PFSK-1 (cell line): ENCODE results near the gene ADAMTSL1.

Experiments used
- FOXP2 ChIP-seq: optimal IDR thresholded peaks from 2 replicates; pipeline ENCODE3; 2011; ENCODE audit warnings: borderline replicate concordance, control low read depth, inconsistent platforms; ENCODE audit not compliant: insufficient read depth; ENCODE audit errors: extremely low read length, extremely low read depth
- POLR2AphosphoS5 ChIP-seq: IDR thresholded peaks from 2 replicates; pipeline ENCODE4 v1.6.1; 2012; ENCODE audit warnings: low read depth, mild to moderate bottlenecking, control low read depth, low read length, moderate library complexity
- SIN3A ChIP-seq: IDR thresholded peaks from 2 replicates; pipeline ENCODE4 v1.6.1; 2012; ENCODE audit warnings: mild to moderate bottlenecking, low read length, moderate library complexity, borderline replicate concordance; ENCODE audit not compliant: insufficient read depth
- TAF1 ChIP-seq: IDR thresholded peaks from 2 replicates; pipeline ENCODE4 v1.6.1; 2012; ENCODE audit warnings: low read length, control low read depth, borderline replicate concordance; ENCODE audit not compliant: insufficient read depth
- TF ChIP-seq, protein P1 (sequence below), 2 experiments: IDR thresholded peaks; 2 replicates each; pipeline versions ENCODE4 v1.6.1 to v1.8.0; 2011 to 2012; ENCODE audit warnings: low read depth in 2 of 2, low read length in 2 of 2, control low read depth in 1 of 2, inconsistent platforms in 1 of 2, mild to moderate bottlenecking in 1 of 2, moderate library complexity in 1 of 2; ENCODE audit not compliant: insufficient read depth in 1 of 2

ADAMTSL1 gene

GRCh38 chr9:18703151-18703900 lies 229.4 kb downstream of the ADAMTSL1 start:
- TF ChIP-seq, protein P1, sequence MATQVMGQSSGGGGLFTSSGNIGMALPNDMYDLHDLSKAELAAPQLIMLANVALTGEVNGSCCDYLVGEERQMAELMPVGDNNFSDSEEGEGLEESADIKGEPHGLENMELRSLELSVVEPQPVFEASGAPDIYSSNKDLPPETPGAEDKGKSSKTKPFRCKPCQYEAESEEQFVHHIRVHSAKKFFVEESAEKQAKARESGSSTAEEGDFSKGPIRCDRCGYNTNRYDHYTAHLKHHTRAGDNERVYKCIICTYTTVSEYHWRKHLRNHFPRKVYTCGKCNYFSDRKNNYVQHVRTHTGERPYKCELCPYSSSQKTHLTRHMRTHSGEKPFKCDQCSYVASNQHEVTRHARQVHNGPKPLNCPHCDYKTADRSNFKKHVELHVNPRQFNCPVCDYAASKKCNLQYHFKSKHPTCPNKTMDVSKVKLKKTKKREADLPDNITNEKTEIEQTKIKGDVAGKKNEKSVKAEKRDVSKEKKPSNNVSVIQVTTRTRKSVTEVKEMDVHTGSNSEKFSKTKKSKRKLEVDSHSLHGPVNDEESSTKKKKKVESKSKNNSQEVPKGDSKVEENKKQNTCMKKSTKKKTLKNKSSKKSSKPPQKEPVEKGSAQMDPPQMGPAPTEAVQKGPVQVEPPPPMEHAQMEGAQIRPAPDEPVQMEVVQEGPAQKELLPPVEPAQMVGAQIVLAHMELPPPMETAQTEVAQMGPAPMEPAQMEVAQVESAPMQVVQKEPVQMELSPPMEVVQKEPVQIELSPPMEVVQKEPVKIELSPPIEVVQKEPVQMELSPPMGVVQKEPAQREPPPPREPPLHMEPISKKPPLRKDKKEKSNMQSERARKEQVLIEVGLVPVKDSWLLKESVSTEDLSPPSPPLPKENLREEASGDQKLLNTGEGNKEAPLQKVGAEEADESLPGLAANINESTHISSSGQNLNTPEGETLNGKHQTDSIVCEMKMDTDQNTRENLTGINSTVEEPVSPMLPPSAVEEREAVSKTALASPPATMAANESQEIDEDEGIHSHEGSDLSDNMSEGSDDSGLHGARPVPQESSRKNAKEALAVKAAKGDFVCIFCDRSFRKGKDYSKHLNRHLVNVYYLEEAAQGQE (IDR thresholded peaks at IDR 0.05; ENCODE audit: insufficient read depth in 1 of 2, low read depth in 2 of 2, low read length in 2 of 2), result no peak
- TF ChIP-seq SIN3A, result no peak
- no peak for TF ChIP-seq TAF1
- no peak for TF ChIP-seq POLR2AphosphoS5
- TF ChIP-seq FOXP2, result no peak

GRCh38 chr9:18703901-18704379 lies 230.0 kb downstream of the ADAMTSL1 start:
- TF ChIP-seq FOXP2, result no peak

DNA sequence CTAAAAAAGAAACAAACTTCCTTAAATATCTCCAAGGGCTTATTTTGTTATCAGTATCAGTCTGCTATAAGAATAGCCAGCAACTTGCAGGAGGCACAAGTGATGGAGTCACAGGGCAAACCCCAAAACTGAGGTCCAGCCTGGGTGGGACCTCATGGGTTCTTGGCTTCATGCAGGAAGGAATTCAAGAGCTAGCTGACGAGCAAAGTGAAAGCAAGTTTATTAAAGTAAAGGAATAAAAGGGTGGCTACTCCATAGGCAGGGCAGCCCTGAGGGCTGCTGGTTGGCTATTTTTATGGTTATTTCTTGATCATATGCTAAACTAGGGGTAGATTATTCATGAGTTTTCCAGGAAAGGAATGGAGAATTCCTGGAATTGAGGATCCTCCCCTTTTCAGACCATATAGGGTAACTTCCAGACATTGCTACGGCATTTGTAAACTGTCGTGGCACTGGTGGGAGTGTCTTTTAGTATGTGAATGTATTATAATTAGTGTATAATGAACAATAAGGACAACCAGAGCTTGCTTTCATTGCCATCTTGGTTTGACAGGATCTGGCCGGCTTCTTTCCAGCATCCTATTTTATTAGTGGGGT lies 231.9 kb downstream of the ADAMTSL1 start:
- TF ChIP-seq, protein P1 (IDR thresholded peaks at IDR 0.05; ENCODE audit: insufficient read depth in 1 of 2, low read depth in 2 of 2, low read length in 2 of 2), result no peak
- TF ChIP-seq TAF1 (no peak), POLR2AphosphoS5 (no peak), FOXP2 (no peak), SIN3A (no peak)

DNA sequence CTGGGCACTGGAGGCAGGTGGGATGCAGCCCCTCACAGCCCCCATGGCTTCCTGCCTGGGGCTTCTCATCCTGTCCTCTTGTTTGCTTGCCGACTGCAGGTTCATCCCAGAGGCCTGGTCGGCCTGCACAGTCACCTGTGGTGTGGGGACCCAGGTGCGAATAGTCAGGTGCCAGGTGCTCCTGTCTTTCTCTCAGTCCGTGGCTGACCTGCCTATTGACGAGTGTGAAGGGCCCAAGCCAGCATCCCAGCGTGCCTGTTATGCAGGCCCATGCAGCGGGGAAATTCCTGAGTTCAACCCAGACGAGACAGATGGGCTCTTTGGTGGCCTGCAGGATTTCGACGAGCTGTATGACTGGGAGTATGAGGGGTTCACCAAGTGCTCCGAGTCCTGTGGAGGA lies 232.7 kb downstream of the ADAMTSL1 start:
- no peak for TF ChIP-seq FOXP2
- no peak for TF ChIP-seq POLR2AphosphoS5

- TF ChIP-seq SIN3A (no peak), TAF1 (no peak), FOXP2 (no peak), POLR2AphosphoS5 (no peak)
- TF ChIP-seq, protein P1 (IDR thresholded peaks at IDR 0.05; ENCODE audit: insufficient read depth in 1 of 2, low read depth in 2 of 2, low read length in 2 of 2), result no peak
Measured at GRCh38 chr9:18707061-18707461, 233.1 kb downstream of the ADAMTSL1 start.

DNA sequence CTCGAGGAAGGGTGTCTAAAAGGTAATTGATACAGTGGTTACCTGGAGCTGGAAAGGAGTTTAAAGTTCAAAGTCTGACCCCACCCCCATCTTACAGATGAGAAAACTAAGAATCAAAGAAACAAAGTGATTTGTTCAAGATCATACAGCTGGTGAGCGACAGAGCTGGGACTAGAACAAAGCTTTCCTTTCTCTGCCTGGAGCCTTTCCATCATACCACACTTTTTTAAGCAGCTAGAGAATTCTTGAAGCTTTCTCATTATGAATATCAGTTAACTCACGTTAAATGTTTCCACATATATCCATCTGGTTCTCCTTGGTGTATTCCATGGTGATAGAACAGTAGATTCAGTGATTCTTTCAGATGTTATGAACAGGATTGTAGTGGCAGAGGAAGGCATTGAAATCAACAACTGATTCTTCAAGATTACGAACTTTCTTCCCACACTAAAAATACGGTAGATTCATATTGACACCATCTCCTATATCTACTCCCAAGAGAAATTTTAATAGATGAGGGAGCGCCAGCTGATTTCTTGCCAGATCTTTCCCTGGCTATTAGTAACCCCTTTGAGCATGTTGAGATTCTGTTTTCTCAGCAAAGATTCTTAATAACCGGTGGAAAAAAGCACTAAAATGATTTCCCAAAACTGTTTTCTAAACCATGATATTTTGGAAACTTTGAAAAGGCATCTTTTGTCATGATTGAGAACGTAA lies 233.7 kb downstream of the ADAMTSL1 start:
- TF ChIP-seq, protein P1 (IDR thresholded peaks at IDR 0.05; ENCODE audit: insufficient read depth in 1 of 2, low read depth in 2 of 2, low read length in 2 of 2), result no peak
- TF ChIP-seq TAF1 (no peak), SIN3A (no peak), FOXP2 (no peak), POLR2AphosphoS5 (no peak)
